ENCODE results near the gene RFLNA. TPM values are rescaled to one million over a fixed set of nuclear protein-coding genes. Genes with fewer than 3 reads are reported as not detected.

RFLNA gene
- total RNA-seq, 1 experiment from 2014 or later, result not detected

- H3K9me3 Mint-ChIP-seq (ENCODE audit: unreplicated experiment), result peaks cover 8% of the 10 kb centered on the region
- H3K36me3 Mint-ChIP-seq (ENCODE audit: insufficient read depth, unreplicated experiment), result no peaks in the 10 kb centered on the region
- no peak for TF ChIP-seq CTCF (IDR thresholded peaks at IDR 0.05; ENCODE audit: unreplicated experiment)
- H3K27ac Mint-ChIP-seq (ENCODE audit: low read depth, unreplicated experiment), result no peak overlapping the region
- intact Hi-C loops (cut with micrococcal nuclease), result no loop called here
- ChIA-PET CTCF (no interaction called here), POLR2A (no interaction called here)
- peaks cover 6% of the 10 kb centered on the region for H3K4me1 Mint-ChIP-seq (ENCODE audit: insufficient read depth, unreplicated experiment)
- BruUV-seq (replicated peaks), result no TSS peak
- no peak overlapping the region for H3K4me3 Mint-ChIP-seq (ENCODE audit: unreplicated experiment)
- DNase-seq (ENCODE audit: unreplicated experiment), result no peak
- peaks cover 64% of the 10 kb centered on the region for H3K27me3 Mint-ChIP-seq (ENCODE audit: insufficient read depth, unreplicated experiment)
Observed at GRCh38 chr12:124283326-124283725, 11.6 kb upstream of the RFLNA start.

GRCh38 chr12:124284368-124284767 is 10.5 kb upstream of the RFLNA start:
- Mint-ChIP-seq H3K4me3 (ENCODE audit: unreplicated experiment) (no peak overlapping the region), H3K27ac (ENCODE audit: low read depth, unreplicated experiment) (no peak overlapping the region), H3K9me3 (ENCODE audit: unreplicated experiment) (peaks cover 8% of the 10 kb centered on the region), H3K36me3 (ENCODE audit: insufficient read depth, unreplicated experiment) (no peaks in the 10 kb centered on the region), H3K27me3 (ENCODE audit: insufficient read depth, unreplicated experiment) (peaks cover 54% of the 10 kb centered on the region), H3K4me1 (ENCODE audit: insufficient read depth, unreplicated experiment) (peaks cover 7% of the 10 kb centered on the region)
- BruUV-seq (replicated peaks), result no TSS peak
- DNase-seq (ENCODE audit: unreplicated experiment), result no peak
- POLR2A ChIA-PET, result no interaction called here
- TF ChIP-seq CTCF (IDR thresholded peaks at IDR 0.05; ENCODE audit: unreplicated experiment), result no peak
- CTCF ChIA-PET, result no interaction called here
- intact Hi-C loops (cut with micrococcal nuclease), result no loop called here

- ChIA-PET CTCF (interaction anchor here (0.6 kb wide), 1 partner anchor 434 kb away, joined by 4 read pairs; no protein-coding TSS in a partner anchor), POLR2A (interaction anchor here (0.5 kb wide), 1 partner anchor 55 kb away, joined by 3 read pairs; no protein-coding TSS in a partner anchor)
- TF ChIP-seq CTCF (IDR thresholded peaks at IDR 0.05; ENCODE audit: unreplicated experiment), result no peak
- no peak overlapping the region for H3K27ac Mint-ChIP-seq (ENCODE audit: low read depth, unreplicated experiment)
- no peaks in the 10 kb centered on the region for H3K36me3 Mint-ChIP-seq (ENCODE audit: insufficient read depth, unreplicated experiment)
- intact Hi-C loops (cut with micrococcal nuclease), result no loop called here
- H3K27me3 Mint-ChIP-seq (ENCODE audit: insufficient read depth, unreplicated experiment), result peaks cover 41% of the 10 kb centered on the region
- BruUV-seq (replicated peaks), result no TSS peak
- peaks cover 8% of the 10 kb centered on the region for H3K9me3 Mint-ChIP-seq (ENCODE audit: unreplicated experiment)
- peaks cover 17% of the 10 kb centered on the region for H3K4me1 Mint-ChIP-seq (ENCODE audit: insufficient read depth, unreplicated experiment)
- DNase-seq (ENCODE audit: unreplicated experiment), result peak; percentile 68
- H3K4me3 Mint-ChIP-seq (ENCODE audit: unreplicated experiment), result no peak overlapping the region
Observed at GRCh38 chr12:124286414-124286813, 8.5 kb upstream of the RFLNA start.

- ChIA-PET CTCF (interaction anchor here (0.6 kb wide), 1 partner anchor 435 kb away, joined by 4 read pairs; no protein-coding TSS in a partner anchor), POLR2A (interaction anchor here (0.5 to 1.0 kb wide), 2 partner anchors 55 to 81 kb away, joined by 3 read pairs; no protein-coding TSS in a partner anchor)
- H3K36me3 Mint-ChIP-seq (ENCODE audit: insufficient read depth, unreplicated experiment), result no peaks in the 10 kb centered on the region
- intact Hi-C loops (cut with micrococcal nuclease), result no loop called here
- H3K4me1 Mint-ChIP-seq (ENCODE audit: insufficient read depth, unreplicated experiment), result peaks cover 17% of the 10 kb centered on the region
- H3K9me3 Mint-ChIP-seq (ENCODE audit: unreplicated experiment), result peaks cover 8% of the 10 kb centered on the region
- H3K27me3 Mint-ChIP-seq (ENCODE audit: insufficient read depth, unreplicated experiment), result peaks cover 36% of the 10 kb centered on the region
- BruUV-seq (replicated peaks), result no TSS peak
- no peak for TF ChIP-seq CTCF (IDR thresholded peaks at IDR 0.05; ENCODE audit: unreplicated experiment)
- no peak for DNase-seq (ENCODE audit: unreplicated experiment)
- H3K27ac Mint-ChIP-seq (ENCODE audit: low read depth, unreplicated experiment), result no peak overlapping the region
- H3K4me3 Mint-ChIP-seq (ENCODE audit: unreplicated experiment), result no peak overlapping the region
Observed at GRCh38 chr12:124286971-124287370, 7.9 kb upstream of the RFLNA start.

All from MCF 10A (cell line).